Retina (tissue), 1 donor: ENCODE results near the gene FAM13A.
"Not testable (repeated sequence)": the region's sequence is repeated elsewhere in the genome, so short reads cannot be mapped to it uniquely, and the experiment has no call there.

Experiments
- DNase-seq: peaks from one replicate; pipeline ENCODE4 v3.0.0-alpha.2; 2016

The FAM13A gene

DNA sequence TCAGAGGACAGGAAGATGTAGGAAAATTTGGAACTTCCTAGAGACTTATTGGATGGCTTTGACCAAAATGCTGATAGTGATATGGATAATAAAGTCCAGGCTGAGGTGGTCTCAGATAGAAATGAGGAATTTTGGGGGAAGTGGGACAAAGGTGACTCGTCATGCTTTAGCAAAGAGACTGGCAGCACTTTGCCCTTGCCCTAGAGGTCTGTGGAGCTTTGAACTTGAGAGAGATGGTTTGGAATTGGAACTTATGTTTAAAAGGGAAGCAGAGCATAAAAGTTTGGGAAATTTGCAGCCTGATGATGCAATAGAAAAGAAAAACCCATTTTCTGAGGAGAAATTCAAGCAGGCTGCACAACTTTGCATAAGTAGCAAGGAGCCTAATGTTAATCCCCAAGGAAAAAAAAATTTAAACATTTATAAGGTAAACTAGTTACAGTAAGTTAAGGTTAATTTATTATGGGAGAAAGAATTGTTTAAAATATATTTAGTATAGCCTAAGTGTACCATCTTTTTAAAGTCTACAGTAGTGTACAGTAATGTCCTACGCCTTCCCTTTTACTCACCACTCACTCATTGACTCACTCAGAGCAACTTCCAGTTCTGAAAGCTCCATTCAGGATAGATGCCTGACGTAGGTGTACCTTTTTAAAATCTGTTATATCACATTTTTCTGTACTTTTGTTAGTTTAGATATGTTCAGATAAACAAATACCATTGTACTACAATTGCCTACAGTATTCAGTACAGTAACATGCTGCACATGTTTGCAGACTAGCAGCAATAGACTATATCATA, 101.2 kb downstream of the FAM13A start:
- DNase-seq: no peak

DNA sequence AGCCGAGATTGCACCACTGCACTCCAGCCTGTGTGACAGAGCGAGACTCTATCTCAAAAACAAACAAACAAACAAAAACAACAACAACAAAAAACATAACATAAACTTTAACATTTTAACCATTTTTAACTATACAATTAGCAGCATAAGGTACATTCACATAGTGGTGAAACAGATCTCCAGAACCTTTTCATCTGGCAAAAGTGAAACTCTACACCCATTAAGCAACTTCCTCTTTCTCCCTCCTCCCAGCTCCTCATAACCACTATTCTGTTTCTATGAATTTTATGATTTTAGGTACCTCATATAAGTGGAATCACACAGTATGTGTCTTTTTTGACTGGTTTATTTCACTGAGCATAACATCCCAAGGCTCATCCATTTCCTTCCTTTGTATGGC, 103.6 kb downstream of the FAM13A start:
- no peak for DNase-seq

DNA sequence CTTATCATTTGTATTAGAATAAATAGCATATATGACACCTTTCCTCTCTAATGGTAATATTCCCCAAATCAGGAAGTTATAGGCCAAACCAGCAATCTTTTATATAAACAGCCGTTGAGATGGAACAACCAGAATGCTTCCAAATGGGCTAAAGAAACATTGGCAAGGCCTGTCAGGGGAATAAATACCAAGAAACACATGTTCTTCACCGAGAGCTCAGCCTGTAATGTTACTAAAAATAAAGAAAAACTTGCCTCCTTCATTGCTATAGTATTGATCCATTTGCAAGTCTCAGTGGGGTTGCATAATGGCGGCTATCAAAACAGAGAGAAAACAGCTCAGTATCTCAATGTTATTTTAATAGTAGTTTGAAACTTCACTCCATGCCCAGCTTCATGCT, 104.9 kb downstream of the FAM13A start:
- DNase-seq: no peak

DNA sequence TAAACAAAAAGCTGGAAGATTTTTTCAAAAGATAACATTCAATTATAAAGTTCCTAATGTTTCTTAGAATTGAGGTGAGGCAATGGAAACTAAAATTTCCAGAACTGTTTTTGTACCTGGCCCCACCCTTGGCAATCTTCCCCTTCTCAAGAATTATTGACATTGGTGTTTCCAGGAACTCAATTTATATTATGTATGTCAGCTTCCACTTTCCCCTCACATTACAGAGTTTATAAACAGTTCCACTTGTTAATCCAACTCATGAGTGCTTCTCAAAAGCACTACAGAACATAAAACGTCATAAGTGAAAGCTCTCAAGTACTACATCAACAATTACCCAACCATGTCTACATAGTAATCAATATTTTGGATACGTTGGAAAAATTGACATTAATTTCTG, 107.4 kb downstream of the FAM13A start:
- no peak for DNase-seq

DNA sequence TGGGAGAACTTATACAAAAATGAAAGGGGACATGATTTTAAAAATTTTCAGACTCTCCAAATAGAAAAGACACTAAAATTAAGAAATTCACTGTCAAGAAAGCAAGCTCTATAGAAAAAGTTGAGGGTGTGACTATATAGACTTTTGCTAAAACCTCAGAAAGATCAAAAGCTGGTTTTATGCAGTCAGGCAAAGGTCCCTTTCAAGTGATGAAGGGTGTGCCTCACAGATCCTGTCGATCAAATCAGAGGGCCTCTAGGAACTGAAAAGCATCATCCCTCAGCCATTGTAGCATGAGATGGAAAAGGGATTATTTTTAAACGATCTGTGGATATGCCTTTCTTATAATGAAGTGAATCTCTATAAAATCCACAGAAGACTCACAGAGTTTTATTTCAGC, 116.5 kb downstream of the FAM13A start:
- no peak for DNase-seq

DNA sequence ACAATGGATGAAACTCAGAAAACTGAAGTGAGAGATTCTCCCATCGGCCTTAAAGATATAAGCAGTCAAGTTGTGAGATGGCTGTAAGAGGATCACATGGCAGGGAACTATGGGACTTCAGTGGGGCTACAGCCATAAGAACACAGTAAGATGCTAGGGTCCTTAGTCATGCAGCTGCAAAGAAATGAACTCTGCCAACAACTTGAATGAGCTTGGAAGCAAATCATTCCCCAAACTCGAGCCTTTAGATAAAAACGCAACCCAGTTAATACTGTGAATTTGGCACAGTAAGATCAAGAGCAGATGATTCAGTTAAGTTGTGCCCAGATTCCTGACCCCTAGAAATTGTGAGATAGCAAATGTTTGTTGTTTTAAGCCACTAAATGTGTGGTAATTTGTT, 117.3 kb downstream of the FAM13A start:
- no peak for DNase-seq

DNA sequence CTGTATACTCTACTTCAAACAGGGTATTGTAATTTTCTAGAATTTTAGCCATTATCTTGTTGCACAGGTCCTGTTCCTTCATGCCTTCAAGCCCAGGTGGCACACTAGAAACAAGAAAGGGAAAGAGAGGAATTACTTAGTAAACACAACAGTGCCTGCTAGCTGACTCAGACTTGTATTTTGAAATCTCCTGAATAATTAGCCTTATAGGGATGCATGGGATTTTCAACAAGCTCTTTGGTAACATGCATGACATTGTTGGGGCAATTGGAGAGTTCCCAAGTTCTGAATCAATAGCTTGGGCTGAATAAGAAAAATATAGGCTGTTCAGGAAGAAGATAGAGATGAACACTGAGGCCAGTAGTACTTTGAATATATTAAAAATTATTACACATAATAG, 118.8 kb downstream of the FAM13A start:
- no peak for DNase-seq

DNA sequence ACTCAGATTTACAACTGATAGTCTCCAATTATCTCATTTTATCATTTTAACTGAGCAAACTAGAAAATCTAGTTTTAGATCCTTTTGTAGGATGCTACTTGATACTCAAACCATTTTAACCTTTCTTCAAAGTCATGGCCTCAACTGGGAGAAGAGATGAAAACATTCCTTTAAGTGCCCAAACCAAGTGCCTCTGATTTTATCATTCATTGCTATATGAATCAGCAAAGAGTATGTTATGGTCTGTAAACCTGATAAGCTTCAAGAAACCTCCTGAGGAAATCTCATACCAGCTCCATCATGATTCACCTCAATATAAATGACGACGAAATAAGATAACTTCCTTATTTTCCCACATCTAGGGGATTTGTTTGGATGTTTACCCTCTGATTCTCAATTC, 119.9 kb downstream of the FAM13A start:
- DNase-seq: no peak

DNA sequence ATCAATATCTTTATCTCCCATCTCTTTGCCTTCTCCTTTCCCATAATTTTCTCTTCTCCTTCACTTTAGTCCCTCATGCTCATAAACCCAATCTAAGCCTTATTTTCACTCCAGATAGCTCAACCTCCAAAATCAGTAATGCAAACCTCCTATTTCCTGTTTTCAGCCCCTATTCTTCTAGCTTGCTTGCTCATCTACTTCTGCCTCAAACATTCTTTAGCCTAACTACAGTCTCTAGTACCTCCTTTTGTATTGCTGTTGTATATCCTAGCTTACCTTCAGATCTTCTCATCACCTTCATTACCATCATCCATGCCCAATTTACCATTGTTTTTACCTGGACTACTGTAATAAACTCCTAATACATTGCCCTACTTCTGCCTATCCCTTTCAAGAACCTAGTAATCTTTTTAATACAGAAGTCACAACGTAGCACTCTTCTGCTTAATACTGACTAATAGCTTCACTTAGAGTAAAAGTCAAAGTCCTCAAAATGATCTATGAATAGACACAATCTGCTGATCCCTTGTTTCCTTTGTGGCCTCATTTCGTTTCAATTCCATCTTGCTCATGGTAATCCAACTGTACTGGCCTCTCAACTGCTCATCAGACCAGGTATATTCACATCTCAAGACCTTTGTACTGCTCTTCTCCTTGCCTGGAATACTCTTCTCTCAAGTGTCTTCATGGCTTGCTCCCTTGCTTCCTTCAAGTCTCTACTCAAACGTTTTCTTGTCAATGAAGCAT, 123.4 kb downstream of the FAM13A start:
- DNase-seq: no peak

DNA sequence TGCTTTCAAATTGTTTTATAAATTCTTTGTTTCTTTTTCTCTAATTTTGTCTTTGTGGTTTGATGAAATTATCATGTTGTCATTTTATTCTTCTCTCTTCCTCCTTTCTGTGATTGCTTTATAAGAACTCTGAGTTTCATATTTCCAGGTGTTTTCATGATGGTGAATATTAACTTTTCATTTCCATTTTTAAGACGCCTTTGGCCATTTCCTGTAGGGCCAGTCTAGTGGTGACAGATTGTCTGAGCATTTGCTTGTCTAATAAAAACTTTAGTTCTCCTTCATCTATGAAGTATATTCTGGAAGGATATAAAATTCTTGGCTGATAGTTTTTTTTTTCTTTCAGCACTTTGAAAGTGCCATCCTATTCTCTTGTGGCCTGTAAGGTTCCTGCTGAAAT, 128.1 kb downstream of the FAM13A start:
- no peak for DNase-seq

DNA sequence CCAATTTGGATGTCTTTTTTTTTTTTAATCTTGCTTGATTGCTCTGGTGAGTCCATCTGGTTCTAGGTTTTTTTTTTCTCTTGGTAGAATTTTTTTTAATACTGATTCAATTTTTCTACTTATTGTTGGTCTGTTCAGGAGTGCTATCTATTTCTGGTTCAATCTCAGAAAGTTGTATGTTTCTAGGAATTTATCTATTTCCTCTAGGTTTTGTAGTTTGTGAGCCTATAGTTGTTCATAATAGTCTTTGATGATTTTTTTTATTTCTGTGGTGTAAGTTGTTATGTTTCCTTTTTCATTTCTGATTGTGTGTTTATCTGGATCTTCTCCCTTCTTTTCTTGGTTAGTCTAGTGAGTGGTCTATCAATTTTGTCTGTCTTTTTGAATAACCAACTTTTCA, 129.6 kb downstream of the FAM13A start:
- DNase-seq: no peak

DNA sequence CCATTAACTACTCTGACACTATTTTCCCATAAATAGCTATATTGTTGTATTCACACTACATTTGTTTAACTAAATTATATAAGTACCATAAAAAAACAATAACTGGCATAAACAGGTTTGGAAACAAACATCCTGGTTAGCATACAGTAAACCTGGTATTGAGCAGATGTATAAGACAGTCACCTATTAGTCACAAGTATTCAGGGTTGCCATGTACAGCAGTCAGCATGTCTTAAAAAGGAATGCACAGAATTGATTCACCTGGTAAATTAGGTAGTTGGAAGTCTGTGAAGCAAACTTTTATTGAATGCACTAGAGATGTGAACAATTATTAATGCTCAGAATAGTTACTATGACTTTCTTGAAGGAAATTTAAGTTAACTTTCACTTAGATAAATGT, 137.9 kb downstream of the FAM13A start:
- no peak for DNase-seq

DNA sequence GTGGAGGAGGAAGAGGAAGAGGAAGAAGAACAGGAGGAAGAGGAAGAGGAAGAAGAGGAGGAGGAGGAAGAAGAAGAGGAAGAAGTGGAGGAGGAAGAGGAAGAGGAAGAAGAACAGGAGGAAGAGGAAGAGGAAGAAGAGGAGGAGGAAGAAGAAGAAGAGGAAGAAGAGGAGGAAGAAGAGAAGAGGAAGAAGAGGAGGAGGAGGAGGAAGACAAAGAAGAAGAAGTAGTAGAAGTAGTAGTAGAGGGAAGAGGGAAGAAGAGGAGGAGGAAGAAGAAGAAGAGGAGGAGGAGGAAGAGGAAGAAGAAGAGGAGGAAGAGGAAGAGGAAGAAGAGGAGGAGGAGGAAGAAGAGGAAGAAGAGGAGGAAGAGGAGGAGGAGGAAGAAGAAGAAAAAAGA, 143.8 kb downstream of the FAM13A start:
- DNase-seq: not testable (repeated sequence)

DNA sequence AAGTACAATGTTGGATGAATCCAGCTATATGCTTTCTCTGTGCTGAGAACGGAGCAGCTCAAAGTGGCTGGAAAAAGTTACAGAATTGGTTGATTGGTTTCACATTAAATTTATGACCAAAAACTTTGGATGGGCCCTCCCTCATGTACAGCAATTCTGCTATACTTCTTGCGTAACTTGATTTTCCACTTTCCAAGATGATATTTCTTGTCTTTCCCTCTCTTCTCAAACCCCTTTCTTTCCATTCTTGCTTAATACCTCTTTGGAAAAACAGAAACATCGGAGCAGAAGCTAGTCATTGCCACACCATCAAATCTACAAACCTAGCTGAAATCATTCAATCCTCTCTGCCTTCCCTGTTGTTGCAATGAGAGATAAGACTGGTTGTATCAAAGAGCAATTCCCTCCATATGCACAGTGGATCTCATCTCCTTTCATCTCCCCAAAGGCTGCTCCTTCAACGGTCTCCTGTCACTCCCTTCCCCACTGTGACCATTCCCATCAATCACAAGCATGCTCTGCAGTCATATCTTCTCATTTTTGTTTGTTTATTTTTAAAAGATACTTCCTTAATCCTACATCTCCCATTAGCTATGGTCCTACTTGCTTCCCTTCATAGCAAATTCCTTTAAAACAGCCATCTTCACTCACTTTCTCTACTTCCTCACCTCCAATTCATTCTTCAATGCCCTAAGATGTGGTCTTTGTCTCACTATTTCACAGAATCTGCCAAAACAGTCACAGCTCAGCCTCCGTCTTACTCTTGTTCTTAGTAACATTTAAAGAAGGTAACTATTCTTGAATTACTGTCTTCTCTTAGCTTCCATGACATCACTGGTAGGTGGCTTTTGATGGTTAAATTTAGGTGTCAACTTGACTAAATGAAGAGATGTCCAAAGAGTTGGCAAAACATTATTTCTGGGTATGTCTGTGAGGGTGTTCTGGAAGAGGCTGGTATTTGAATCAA, 145.5 kb downstream of the FAM13A start:
- no peak for DNase-seq

DNA sequence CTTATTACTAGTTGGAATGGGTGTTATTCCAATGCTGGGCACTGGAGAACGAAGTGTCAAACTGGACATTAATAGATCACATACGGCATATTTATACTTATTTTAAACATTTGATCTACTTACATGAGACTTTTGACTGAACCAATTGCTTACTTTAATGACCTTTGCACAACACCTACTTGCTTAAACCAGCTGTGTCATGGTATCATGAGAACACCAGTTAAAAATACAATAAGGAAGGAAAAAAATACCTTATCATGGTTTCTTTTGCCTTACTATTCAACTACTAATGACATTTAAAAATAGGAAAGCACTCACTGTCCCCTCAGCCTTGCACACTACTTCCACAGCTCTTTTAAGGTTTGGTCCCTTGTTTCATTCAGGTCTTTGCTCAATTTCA, 146.9 kb downstream of the FAM13A start:
- no peak for DNase-seq

DNA sequence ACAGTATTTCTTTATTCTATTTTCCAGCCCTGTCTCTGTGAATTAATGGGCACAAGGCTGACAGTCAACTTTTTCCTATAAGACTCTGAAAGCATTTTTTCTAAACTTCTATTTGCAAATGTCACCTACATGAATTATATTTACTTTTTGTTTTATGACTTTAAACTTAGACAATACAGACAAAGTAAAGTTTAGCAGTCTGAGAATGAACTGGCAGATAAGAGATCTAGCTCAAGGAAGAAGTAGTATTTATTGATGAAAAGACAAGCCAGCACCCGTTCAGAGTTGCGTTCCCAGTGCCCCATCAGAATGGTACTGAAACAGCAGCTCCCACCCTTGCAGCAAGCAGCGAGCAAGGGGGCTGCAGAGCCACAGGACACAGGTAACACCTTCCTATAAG, 148.5 kb downstream of the FAM13A start:
- no peak for DNase-seq

DNA sequence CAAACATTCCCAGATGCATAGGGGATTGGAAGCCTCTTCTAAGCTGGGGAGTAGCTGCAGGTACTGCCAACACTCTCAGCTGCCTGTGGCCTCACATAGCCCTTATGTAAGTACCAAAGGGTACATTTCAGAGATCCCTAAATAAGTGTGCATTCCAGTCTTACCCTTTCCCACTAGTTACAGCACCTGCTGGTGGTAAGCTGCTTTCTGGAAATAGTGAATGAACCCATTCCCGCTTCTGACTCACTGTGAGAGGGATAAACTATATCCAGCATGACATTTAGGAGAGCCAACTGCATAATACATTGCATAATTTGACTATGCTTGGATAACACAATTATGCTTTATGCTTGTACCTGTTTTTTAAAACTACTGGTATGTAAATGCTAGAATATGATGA, 149.0 kb downstream of the FAM13A start:
- DNase-seq: no peak

DNA sequence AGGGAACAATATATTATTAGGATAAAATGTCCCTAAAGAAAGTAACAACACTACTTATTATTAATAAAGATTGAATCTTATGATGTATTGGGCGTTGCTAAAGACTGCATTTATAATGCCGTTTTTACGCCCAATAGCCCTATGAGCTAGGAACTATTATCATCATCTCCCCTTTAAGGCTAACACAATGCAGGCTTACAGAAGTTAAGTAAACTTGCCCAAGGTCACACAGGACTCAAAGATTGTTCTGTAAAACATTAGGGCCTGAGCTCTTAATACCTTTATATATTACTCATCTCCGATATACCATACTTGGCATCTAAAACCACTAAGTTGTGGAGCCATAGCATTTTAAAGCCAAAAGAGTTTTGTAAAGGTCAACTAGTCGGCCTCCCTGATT, 149.5 kb downstream of the FAM13A start:
- no peak for DNase-seq

DNA sequence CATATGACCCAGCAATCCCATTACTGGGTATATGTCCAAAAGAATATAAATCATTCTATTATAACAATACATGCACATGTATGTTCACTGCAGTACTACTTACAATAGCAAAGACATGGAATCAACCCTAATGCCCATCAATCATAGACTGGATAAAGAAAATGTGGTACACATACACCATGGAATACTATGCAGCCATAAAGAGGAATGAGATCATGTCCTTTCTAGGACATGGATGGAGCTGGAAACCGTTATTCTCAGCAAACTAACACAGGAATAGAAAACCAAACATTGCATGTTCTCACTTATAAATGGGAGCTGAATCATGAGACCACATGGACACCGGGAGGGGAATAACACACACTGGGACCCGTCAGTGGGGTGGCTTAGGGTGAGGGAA, 152.7 kb downstream of the FAM13A start:
- DNase-seq: not testable (repeated sequence)

DNA sequence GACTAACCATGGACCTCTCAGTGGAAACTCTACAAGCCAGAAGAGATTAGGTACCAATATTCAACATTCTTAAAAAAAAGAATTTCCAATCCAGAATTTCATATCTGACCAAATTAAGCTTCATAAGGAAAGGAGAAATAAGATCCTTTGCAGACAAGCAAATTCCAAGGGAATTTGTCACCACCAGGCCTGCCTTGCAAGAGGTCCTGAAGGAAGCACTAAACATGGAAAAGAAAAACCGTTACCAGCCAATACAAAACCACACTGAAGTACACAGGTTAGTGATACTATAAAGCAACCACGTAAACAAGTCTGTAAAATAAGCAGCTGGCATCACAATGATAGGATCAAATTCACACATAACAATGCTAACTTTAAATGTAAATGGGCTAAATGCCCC, 156.6 kb downstream of the FAM13A start:
- no peak for DNase-seq

DNA sequence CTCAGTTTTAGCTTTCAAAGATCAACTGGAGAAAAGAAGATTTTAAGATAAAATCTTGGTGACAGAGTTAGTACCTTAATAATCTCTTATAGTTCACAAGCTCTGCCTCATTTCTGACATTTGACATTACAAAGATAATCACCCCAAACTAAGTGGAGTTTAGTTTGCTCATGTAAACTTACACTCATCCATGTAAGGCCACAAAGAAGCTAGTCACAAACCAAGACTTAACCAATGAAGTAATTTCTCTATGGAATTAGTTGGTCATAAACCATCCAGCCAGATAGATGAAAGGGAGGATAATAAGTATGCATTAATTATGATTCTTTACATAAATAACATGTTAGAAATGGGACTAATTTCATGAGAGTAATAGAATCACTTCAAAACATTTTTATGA, 159.2 kb downstream of the FAM13A start:
- no peak for DNase-seq

DNA sequence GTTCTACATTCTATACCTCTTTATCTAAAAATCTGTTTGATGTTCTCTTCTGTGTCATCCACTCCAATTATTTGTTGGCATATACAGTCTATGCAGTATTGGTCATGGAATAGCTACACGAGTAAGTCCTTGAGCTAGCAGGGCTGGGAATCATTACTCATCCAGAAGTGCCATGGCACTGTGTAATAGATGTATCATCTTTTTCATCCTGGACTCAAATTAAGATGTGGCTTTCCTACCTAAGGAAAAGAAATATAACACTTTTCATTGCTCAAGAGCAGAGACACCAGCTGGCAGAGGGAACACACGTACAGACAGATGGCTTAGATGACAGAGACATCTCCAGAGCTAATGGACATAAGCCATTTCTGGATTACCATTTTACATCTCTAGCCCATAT, 159.8 kb downstream of the FAM13A start:
- DNase-seq: no peak

DNA sequence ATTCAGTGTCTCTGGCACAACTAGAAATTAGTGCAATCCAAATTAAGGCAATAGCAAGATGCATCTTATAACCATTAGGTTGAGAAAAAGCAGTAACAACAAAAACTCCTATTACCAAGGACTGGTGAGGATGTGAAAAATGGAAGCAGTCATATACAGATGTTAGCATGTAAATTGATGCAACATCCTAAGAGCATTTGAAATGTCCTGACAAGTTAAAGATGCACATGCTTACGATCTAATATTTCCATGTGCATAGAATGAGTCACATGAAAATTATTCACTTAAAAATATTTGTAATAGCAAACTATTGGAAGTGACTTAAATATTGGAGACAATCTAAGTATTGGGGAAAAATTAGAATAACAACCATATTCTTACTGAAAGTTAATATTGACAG, 163.0 kb downstream of the FAM13A start:
- DNase-seq: no peak
